Measurements from ENCODE around the gene SV2C. TPM values are rescaled to one million over a fixed set of nuclear protein-coding genes. Genes with fewer than 3 reads are reported as not detected.
A peak's percentile ranks its signal among the peaks of the same experiment; 100 is the strongest.

Gene SV2C
- total RNA-seq, 2 donors from 2014 or later = 0.14 TPM

DNA sequence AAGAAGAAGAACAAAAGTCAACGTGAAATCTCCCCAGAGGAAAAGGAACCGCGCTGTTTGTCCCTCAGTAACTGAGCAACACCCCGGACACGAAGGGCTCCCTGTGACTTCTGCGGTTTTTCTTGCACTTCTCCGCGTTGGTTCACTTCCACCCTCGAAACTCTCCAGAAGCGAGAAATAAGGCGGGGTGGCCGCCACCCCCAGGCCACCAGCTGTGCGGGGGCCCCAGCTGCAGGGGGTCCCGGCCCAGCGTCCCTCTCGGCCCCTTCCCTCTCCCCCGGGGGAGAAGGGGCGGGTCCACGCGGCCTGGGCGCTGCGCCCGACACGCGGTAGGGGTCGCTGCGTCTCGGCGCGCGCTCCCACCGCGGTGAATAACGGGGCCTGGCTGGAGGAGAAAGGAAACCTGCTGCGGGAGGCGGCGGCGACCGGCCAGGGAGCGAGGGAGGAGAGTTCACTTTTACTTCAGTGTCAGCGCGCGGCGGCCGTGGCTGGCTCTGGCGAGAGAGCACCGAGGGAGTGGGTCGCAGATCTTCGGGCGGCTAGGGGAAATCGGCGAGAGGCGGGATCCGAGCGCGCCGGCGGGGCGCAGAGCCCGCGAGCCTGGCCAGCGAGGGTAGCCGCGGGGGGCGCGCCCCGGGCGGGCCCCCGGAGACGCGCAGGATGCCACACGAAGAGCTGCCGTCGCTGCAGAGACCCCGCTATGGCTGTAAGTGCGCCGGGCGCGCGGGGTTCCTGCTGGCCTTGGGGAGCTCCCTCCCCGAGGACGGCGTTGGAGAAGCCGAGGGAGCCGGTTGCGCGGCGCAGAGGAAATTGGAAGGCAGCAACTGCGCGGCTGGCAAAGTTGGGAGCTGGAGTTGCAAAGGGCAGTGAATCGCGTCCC lies 319.9 kb downstream of the SV2C start, which contains the start of gene IQGAP2:
IQGAP2 (plus strand) TSS at position 400 of the 880 bp plus-strand sequence; CDS start at position 661, 261 bp downstream.
- H3K36me3 ChIP-seq = no peaks in the 10 kb centered on the region
- ATAC-seq (ENCODE audit: insufficient number of reproducible peaks, low FRiP score, low read depth) = peak; percentile 54

More for the DNA sequence above, 319.9 kb downstream of the SV2C start, which contains the start of gene IQGAP2:
- Histone ChIP-seq H3K27ac (peak within 1 kb of the TSS in 1 of 2 donors; percentile 27), H3K27me3 (replicated peaks; ENCODE audit: insufficient read depth) (no peaks in the 10 kb centered on the region), H3K4me1 (ENCODE audit: control insufficient read depth in 1 of 2, low read depth in 2 of 2) (peaks cover 0 to 16% of the 10 kb centered on the region in 2 donors), H3K9me3 (no peaks in the 10 kb centered on the region), H3K4me3 (peak within 1 kb of the TSS; percentile 79)
- no peak for DNase-seq (ENCODE audit: low spot score)
- TF ChIP-seq, protein P1, sequence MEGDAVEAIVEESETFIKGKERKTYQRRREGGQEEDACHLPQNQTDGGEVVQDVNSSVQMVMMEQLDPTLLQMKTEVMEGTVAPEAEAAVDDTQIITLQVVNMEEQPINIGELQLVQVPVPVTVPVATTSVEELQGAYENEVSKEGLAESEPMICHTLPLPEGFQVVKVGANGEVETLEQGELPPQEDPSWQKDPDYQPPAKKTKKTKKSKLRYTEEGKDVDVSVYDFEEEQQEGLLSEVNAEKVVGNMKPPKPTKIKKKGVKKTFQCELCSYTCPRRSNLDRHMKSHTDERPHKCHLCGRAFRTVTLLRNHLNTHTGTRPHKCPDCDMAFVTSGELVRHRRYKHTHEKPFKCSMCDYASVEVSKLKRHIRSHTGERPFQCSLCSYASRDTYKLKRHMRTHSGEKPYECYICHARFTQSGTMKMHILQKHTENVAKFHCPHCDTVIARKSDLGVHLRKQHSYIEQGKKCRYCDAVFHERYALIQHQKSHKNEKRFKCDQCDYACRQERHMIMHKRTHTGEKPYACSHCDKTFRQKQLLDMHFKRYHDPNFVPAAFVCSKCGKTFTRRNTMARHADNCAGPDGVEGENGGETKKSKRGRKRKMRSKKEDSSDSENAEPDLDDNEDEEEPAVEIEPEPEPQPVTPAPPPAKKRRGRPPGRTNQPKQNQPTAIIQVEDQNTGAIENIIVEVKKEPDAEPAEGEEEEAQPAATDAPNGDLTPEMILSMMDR (IDR thresholded peaks at IDR 0.05) = peak; percentile 22

Data from thoracic aorta (tissue), 2 donors.